Endothelial cell of umbilical vein (primary cell): ENCODE data around the gene LAMTOR4.

Source experiments
- EZH2 ChIP-seq: IDR thresholded peaks from 2 replicates; pipeline ENCODE4 v1.6.1; 2012; ENCODE audit warnings: borderline replicate concordance, low read depth, mild to moderate bottlenecking, moderate library complexity, low read length, inconsistent platforms; ENCODE audit not compliant: severe bottlenecking
- GATA2 ChIP-seq: IDR thresholded peaks from 2 replicates; pipeline ENCODE4 v1.7.0; 2011; ENCODE audit warnings: low read depth, mild to moderate bottlenecking, moderate library complexity, mixed read lengths, low read length; ENCODE audit not compliant: insufficient read length, insufficient read depth
- MYC ChIP-seq: IDR thresholded peaks from one replicate; pipeline ENCODE4 v1.6.1; 2011; ENCODE audit warnings: mild to moderate bottlenecking, low read depth, low read length
- POLR2A ChIP-seq: IDR thresholded peaks from 2 replicates; pipeline ENCODE4 v1.6.1; 2012; ENCODE audit warnings: low read depth, mild to moderate bottlenecking, control low read depth, low read length
- POLR2AphosphoS5 ChIP-seq: IDR thresholded peaks from 2 replicates; pipeline ENCODE4 v1.6.1; 2012; ENCODE audit warnings: low read depth, mild to moderate bottlenecking, control low read depth, low read length, moderate library complexity; ENCODE audit not compliant: insufficient read depth
- TF ChIP-seq, protein P1 (sequence below), 2 donors: IDR thresholded peaks; 1 replicate in 1 of 2; 2 replicates in 1 of 2; pipeline ENCODE4 v1.5.1; 2011; ENCODE audit warnings: low read length in 2 of 2, mild to moderate bottlenecking in 2 of 2, moderate library complexity in 2 of 2, control low read depth in 1 of 2, inconsistent platforms in 1 of 2, low read depth in 1 of 2; ENCODE audit not compliant: insufficient read depth in 1 of 2; ENCODE audit errors: extremely low read depth in 1 of 2
- TF ChIP-seq, protein P2 (sequence below): IDR thresholded peaks from 2 replicates; pipeline ENCODE4 v1.6.1; 2011; ENCODE audit not compliant: insufficient read depth, insufficient read length

DNA sequence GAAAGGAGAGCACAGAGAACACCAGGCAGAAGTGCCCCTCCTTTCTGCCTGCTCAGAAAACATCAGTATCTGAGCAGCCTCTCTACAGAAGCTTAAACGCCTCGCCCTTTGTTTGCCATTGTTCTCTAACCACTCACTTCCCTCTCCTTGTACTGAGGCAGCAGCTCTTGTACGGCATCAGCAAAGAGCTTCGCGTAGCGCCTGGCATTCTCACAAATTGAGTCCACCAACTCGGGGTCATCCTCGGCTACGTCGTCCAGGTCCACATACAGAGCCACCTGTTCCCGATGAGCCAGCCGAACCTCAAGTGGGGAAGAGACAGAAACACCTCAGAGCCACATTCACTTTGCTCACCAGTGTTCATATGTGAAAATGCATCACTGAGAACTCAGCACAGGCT lies 49.3 kb upstream of the LAMTOR4 start:
- TF ChIP-seq POLR2A (no peak), EZH2 (no peak), POLR2AphosphoS5 (no peak), GATA2 (no peak), MYC (no peak)
- TF ChIP-seq, protein P1, sequence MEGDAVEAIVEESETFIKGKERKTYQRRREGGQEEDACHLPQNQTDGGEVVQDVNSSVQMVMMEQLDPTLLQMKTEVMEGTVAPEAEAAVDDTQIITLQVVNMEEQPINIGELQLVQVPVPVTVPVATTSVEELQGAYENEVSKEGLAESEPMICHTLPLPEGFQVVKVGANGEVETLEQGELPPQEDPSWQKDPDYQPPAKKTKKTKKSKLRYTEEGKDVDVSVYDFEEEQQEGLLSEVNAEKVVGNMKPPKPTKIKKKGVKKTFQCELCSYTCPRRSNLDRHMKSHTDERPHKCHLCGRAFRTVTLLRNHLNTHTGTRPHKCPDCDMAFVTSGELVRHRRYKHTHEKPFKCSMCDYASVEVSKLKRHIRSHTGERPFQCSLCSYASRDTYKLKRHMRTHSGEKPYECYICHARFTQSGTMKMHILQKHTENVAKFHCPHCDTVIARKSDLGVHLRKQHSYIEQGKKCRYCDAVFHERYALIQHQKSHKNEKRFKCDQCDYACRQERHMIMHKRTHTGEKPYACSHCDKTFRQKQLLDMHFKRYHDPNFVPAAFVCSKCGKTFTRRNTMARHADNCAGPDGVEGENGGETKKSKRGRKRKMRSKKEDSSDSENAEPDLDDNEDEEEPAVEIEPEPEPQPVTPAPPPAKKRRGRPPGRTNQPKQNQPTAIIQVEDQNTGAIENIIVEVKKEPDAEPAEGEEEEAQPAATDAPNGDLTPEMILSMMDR (IDR thresholded peaks at IDR 0.05; ENCODE audit: extremely low read depth in 1 of 2, insufficient read depth in 1 of 2, low read depth in 1 of 2, low read length in 2 of 2): no peak
- TF ChIP-seq, protein P2, sequence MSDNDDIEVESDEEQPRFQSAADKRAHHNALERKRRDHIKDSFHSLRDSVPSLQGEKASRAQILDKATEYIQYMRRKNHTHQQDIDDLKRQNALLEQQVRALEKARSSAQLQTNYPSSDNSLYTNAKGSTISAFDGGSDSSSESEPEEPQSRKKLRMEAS: no peak
